GM19455 (cell line): ENCODE measurements around the gene PIK3C2B.
"Not testable (repeated sequence)": the region's sequence is repeated elsewhere in the genome, so short reads cannot be mapped to it uniquely, and the experiment has no call there.

ENCODE experiments used
- ATAC-seq: cut with Tn5 transposase; IDR thresholded peaks from one replicate; pipeline ENCODE4 v1.9.1; 2021; ENCODE audit not compliant: unreplicated experiment

PIK3C2B gene

DNA sequence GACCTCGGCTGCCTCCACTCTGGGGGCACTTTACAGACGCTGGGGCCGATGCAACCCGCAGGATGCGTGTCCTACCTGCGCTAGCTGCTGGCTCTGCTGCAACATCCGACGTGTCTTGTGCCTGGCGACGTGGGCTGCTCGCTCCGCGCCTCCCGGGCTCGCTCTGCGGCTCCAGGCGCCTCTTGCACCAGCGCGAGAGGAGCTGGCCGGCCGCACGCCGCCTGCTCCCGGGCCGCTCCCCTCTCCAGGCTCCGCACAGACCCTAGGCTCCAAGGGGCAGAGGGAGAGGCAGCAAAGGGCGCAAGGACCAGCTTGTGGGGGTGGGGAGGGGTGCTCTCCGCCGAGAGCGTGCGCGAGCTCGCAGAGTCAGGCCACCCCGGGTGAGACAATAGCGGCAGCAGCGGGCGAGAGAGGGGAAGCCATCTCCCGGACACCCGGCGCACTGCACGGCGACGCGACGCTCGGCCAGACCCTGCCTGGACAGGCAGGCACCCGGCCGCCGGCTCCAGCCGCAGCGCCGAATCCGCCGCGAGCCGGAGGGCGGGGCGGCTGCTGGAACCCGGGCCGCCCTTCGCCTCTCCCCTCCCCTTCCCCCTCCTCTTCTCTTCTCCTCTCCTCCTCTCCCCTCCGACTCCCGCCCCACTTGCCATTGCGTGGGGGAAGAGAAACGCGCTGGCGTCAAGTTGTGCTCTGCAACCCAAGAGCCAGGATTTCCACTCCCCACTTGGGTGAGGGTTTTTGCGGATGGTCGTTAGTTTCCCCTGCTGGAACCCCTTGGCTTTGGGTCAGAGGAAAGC, at the start of gene PIK3C2B:
Gene PIK3C2B (minus strand): TSS at position 525 of the 797 bp plus-strand sequence. CDS start 25,003 bp downstream, outside the sequence.
- ATAC-seq = peak; percentile 73

DNA sequence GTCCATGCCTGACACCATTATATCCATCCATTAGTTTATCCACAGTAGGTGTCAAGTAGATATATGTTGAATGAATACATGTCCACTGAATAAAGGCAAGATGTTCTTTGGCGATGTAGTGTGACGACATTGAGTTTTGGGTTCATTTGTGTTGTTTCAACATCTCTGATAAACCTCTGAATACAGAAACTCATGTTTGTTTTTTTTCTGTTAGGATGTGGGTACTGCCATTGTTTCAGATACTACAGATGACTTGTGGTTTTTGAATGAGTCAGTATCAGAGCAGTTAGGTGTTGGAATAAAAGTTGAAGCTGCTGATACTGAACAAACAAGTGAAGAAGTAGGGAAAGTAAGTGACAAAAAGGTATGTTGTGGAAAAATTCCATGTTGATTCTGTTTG, 49.7 kb upstream of the PIK3C2B start:
- no peak for ATAC-seq

DNA sequence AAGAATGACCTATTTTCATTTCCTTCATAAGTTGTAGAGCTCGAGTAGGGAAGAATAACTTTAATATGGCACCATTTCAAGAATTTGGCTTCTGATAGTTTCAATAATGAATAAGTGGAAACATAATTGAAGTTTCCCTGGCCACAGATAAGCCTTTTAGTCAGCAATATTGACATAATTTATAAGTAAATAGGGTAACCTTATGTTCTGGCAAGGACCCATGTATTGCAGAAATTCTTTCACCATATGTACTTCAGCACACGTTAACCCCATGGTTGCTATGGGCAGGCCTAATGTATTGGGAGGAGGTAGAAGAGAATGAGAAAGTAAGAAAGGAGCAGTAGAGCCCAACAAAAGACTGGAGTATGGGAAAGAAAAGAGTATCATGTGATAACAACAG, 47.0 kb upstream of the PIK3C2B start:
- no peak for ATAC-seq

- no peak for ATAC-seq
Measured at GRCh38 chr1:204532832-204533231, 38.2 kb upstream of the PIK3C2B start.

- ATAC-seq = peak; percentile 89
Measured at GRCh38 chr1:204530932-204531331, 36.3 kb upstream of the PIK3C2B start.

DNA sequence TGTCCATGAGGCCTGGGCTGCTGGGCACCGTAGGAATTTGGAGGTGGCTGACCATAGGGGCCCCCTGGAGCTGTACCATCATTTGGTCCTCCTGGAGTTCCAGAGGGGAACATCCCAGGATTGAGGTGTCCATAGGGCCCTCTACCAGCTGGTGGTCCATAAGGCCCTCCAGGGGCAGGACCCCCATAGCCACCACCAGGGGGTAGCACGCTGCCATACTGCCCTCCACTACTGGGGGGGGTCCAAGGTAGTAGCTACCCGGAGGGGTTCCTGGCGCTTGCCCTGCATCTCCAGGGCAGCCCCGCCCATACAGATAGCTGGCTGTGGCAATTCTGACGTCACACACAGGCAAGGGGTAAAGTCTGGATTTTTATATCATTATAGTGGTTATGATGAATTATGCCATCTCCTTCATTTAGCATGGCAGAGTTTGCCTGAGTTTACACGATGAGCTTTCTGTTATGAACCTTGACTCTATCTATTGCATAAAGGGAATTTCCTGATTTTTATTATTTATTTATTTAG, 34.8 kb upstream of the PIK3C2B start:
- ATAC-seq = no peak

GRCh38 chr1:204528677-204529076, 34.1 kb upstream of the PIK3C2B start:
- no peak for ATAC-seq

- no peak for ATAC-seq
Measured at GRCh38 chr1:204528241-204528640, 33.6 kb upstream of the PIK3C2B start.

GRCh38 chr1:204524986-204525385, 30.4 kb upstream of the PIK3C2B start:
- no peak for ATAC-seq

DNA sequence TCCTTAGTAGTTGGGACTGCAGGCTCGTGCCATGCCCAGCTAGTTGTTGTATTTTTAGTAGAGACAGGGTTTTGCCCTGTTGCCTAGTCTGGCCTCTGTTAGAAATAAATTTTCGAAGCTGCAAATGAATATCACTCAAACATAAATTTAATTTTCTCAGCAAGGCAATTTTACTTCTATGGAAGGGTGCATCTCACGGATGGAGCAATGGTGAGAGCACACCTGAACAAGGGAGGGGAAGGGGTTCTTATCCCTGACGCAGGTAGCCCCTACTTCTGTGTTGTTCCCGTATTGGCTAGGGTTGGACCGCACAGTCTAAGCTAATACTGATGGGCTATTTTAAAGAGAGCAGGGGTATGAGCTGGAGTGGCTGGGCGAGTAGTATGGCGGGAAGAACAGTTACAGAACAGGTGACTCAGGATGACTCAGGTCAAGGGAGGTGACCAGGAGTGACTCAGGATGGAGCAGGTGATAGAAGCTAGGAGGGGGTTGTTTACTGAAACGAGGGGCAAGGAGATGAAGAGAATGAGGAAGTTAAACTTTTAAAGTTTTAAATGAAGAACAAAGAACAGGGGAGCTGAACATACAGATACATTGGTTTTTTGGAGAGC, 29.1 kb upstream of the PIK3C2B start:
- ATAC-seq = no peak

- not testable (repeated sequence) for ATAC-seq
Measured at GRCh38 chr1:204521941-204522521, 27.4 kb upstream of the PIK3C2B start.

- ATAC-seq = peak; percentile 49
Measured at GRCh38 chr1:204520834-204521709, 26.5 kb upstream of the PIK3C2B start.

DNA sequence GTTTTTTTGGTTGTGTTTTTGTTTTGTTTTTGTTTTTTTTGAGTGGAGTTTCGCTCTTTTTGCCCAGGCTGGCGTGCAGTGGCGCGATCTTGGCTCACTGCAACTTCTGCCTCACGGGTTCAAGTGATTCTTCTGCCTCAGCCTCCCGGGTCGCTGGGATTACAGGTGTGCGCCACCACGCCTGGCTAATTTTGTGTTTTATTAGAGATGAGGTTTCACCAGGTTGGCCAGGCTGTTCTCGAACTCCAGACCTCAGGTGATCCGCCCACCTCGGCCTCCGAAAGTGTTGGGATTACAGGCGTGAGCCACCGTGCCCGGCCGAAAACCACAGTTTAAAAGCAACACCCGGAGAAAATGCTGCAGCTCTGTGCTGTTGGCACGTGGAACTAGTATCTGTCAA, 22.8 kb upstream of the PIK3C2B start:
- ATAC-seq = not testable (repeated sequence)

GRCh38 chr1:204516180-204516879, 21.7 kb upstream of the PIK3C2B start, which contains the start of gene MDM4:
TSS of gene MDM4 (plus strand) at chr1:204516406. CDS start at chr1:204525519, 9,113 bp downstream.
- peak; percentile 65 for ATAC-seq

- ATAC-seq = no peak
Measured at GRCh38 chr1:204514828-204515227, 20.2 kb upstream of the PIK3C2B start.

- ATAC-seq = peak; percentile 31
Measured at GRCh38 chr1:204513117-204513716, 18.6 kb upstream of the PIK3C2B start.

- no peak for ATAC-seq
Measured at GRCh38 chr1:204511366-204511765, 16.8 kb upstream of the PIK3C2B start.

DNA sequence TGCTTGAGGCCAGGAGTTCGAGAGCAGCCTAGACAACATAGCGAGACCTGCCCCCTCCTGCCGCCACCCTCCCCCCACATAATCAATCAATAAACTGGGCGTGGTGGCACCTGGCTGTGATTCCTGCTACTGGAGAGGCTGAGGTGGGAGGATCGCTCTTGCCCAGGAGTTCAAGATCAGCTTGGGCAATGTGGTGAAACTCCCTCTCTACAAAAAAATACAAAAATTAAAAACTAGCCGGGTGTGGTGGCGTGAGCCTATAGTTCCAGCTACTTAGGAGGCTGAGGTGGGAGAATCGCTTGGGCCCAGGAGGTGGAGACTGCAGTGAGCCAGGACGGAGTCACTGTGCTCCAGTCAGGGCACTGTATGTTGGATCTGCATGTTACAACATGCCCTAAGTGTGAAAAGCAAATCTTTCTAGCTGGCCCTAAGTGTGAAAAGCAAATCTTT, 14.6 kb upstream of the PIK3C2B start:
- ATAC-seq = no peak

- ATAC-seq = no peak
Measured at GRCh38 chr1:204507317-204508105, 12.9 kb upstream of the PIK3C2B start.
